HepG2 (cell line): ENCODE data around the gene TRAK1. TPM values are rescaled to one million over a fixed set of nuclear protein-coding genes. Genes with fewer than 3 reads are reported as not detected.

Experiments
- ATAC-seq: fragments of 200-7000 bp; cut with Tn5 transposase; 3 replicates; pipeline ENCODE4 v1.9.1; 2020; ENCODE audit warnings: mild to moderate bottlenecking, moderate library complexity
- BruUV-seq: library from RNA; stranded (reverse); fragments of 400-500 nt; replicated peaks from 2 replicates; lab custom pipeline; 2021; lab: Mats Ljungman, UMichigan
- CTCF ChIA-PET: fragments of 300-600 bp; formaldehyde crosslinking; extraction: SDS; loops from one replicate; lab custom pipeline; 2021; ENCODE audit warnings: low total read pairs, inconsistent platforms, low intra/inter-chr PET ratio; lab: Yijun Ruan, JAX
- POLR2A ChIA-PET: fragments of 350-600 bp; sonication (Branson Sonifier 250); formaldehyde crosslinking; loops from one replicate; lab custom pipeline; 2020; ENCODE audit warnings: antibody characterized with exemption, inconsistent platforms; lab: Yijun Ruan, JAX
- DNase-seq: peaks from one replicate; pipeline ENCODE4 v3.0.0-alpha.2; 2015; ENCODE audit warnings: low spot score
- FAIRE-seq: peaks from 3 replicates; lab custom pipeline; 2011; peaks lifted over from hg19 to GRCh38; lab: Jason Lieb, UNC
- H2AFZ ChIP-seq: one replicate; pipeline ENCODE4 v1.6.1; 2011; ENCODE audit warnings: low read length, inconsistent platforms
- H3K27ac ChIP-seq: fragments of 300-600 bp; 3 replicates; pipeline ENCODE4 v1.8.0; 2011; ENCODE audit warnings: mixed run types, mild to moderate bottlenecking, mixed read lengths, low read length, inconsistent platforms; ENCODE audit not compliant: insufficient read depth; ENCODE audit errors: extremely low read length
- H3K27me3 ChIP-seq, 2 experiments: fragments of 200-600 bp in 1 of 2; 2 replicates in 1 of 2; 3 replicates in 1 of 2; pipeline versions ENCODE4 v1.6.0 to v1.8.0; 2011; ENCODE audit warnings: low read length in 2 of 2, mild to moderate bottlenecking in 2 of 2, moderate library complexity in 2 of 2, inconsistent platforms in 1 of 2; ENCODE audit not compliant: insufficient read depth in 2 of 2, control insufficient read depth in 1 of 2
- H3K36me3 ChIP-seq, 2 experiments: fragments of 200-600 bp in 1 of 2; replicated peaks in 1 of 2; 2 replicates in 1 of 2; 3 replicates in 1 of 2; pipeline versions ENCODE4 v1.5.1 to v1.8.0; 2011; ENCODE audit warnings: low read length in 2 of 2, inconsistent platforms in 1 of 2; ENCODE audit not compliant: insufficient read depth in 2 of 2, control insufficient read depth in 1 of 2
- H3K4me1 ChIP-seq: 2 replicates; pipeline ENCODE4 v1.5.1; 2012; ENCODE audit warnings: low read length, inconsistent platforms; ENCODE audit not compliant: insufficient read depth
- H3K4me2 ChIP-seq: 2 replicates; pipeline ENCODE4 v1.6.0; 2011; ENCODE audit warnings: low read depth, low read length, inconsistent platforms
- H3K4me3 ChIP-seq, 3 experiments: fragments of 200-600 bp in 1 of 3; sonication (generic), shearing (Covaris generic) in 1 of 3; replicated peaks in 1 of 3; 2 replicates each; pipeline ENCODE4 v1.5.1; 2011 to 2016; ENCODE audit warnings: low read length in 3 of 3, inconsistent platforms in 2 of 3, low read depth in 2 of 3, mild to moderate bottlenecking in 2 of 3, control low read depth in 1 of 3, mixed read lengths in 1 of 3; ENCODE audit not compliant: insufficient read depth in 1 of 3
- H3K79me2 ChIP-seq: one replicate; pipeline ENCODE4 v1.6.1; 2011; ENCODE audit warnings: low read length, inconsistent platforms; ENCODE audit not compliant: insufficient read depth
- H3K9ac ChIP-seq: 2 replicates; pipeline ENCODE4 v1.6.0; 2011; ENCODE audit warnings: mild to moderate bottlenecking, low read depth, low read length, inconsistent platforms; ENCODE audit not compliant: insufficient read depth
- H3K9me3 ChIP-seq: 2 replicates; pipeline ENCODE4 v1.5.1; 2012; ENCODE audit warnings: mild to moderate bottlenecking, low read length
- H4K20me1 ChIP-seq: 2 replicates; pipeline ENCODE4 v1.6.0; 2011; ENCODE audit warnings: inconsistent platforms, mild to moderate bottlenecking, low read length, moderate library complexity; ENCODE audit not compliant: insufficient read depth
- CEBPB ChIP-seq: IDR thresholded peaks from 2 replicates; pipeline ENCODE4 v1.6.1; 2011; ENCODE audit warnings: low read depth, low read length, improper control_type of control experiment, borderline replicate concordance
- GABPA ChIP-seq, 2 experiments: IDR thresholded peaks; 2 replicates each; pipeline ENCODE4 v1.6.1; 2011 to 2016; ENCODE audit warnings: low read depth in 2 of 2, low read length in 1 of 2, missing biosample characterization in 1 of 2, missing genetic modification characterization in 1 of 2
- GPN1 ChIP-seq: sonication (generic); formaldehyde crosslinking; IDR thresholded peaks from 2 replicates; pipeline ENCODE4 v1.5.1; 2020; ENCODE audit warnings: missing genetic modification reagents, borderline replicate concordance
- NR2F6 ChIP-seq, 2 experiments: IDR thresholded peaks; 2 replicates each; pipeline ENCODE4 v1.6.1; 2016; ENCODE audit warnings: antibody characterized with exemption in 1 of 2, mild to moderate bottlenecking in 1 of 2
- SAP130 ChIP-seq: IDR thresholded peaks from 2 replicates; pipeline ENCODE4 v1.6.1; 2016; ENCODE audit warnings: low read depth
- TBX3 ChIP-seq: fragments of 450-650 bp; IDR thresholded peaks from 2 replicates; pipeline ENCODE4 v1.6.1; 2017; ENCODE audit warnings: antibody characterized with exemption, mild to moderate bottlenecking, inconsistent platforms, borderline replicate concordance
- ZFP36L2 ChIP-seq: sonication (generic); formaldehyde crosslinking; IDR thresholded peaks from 2 replicates; pipeline ENCODE4 v1.4.0; 2020; ENCODE audit warnings: missing genetic modification reagents
- ZNF672 ChIP-seq: sonication (generic); formaldehyde crosslinking; IDR thresholded peaks from 2 replicates; pipeline ENCODE4 v1.8.1; 2022; ENCODE audit warnings: missing genetic modification reagents
- WGBS: methylation state at CpG from one replicate; pipeline ENCODE4 v1.1.6; 2017; ENCODE audit warnings: low lambda C conversion rate; 5-methylcytosine and 5-hydroxymethylcytosine counted together
- in situ Hi-C: cut with HindIII; loops from 2 replicates; pipeline ENCODE4 v1.10.0; 2017; ENCODE audit warnings: low pct_unique_long_range_greater_than_20kb; ENCODE audit not compliant: extremely low pct_ligation_motif_present
- intact Hi-C: fragments of 100-400 bp; cut with micrococcal nuclease; formaldehyde crosslinking; loops from one replicate; pipeline ENCODE4 v1.10.0; 2022; ENCODE audit not compliant: unreplicated experiment
- polyA plus RNA-seq, 8 experiments: library from polyadenylated mRNA; depleted of rRNA in 3 of 8; stranded (reverse) in 7 of 8; unstranded in 1 of 8; fragments of >200 nt; fragmentation: Illumina TruSeq in 4 of 8; extraction: Trizol in 4 of 8; gene quantifications; 2 replicates each; pipeline versions ENCODE4 v1.2.1 to v1.2.3, GENCODE V29; 2011 to 2016; ENCODE audit warnings: low read depth in 4 of 8, missing spikeins in 1 of 8, mixed read lengths in 1 of 8; ENCODE audit not compliant: insufficient read depth in 1 of 8
- total RNA-seq, 5 experiments: library from RNA; depleted of rRNA; stranded (reverse); fragments of >200 nt; fragmentation: Illumina TruSeq; extraction: Trizol; gene quantifications; 2 replicates each; pipeline ENCODE4 v1.2.3, GENCODE V29; 2016; ENCODE audit warnings: low read depth in 1 of 5
- TF ChIP-seq, protein P1 (sequence below): sonication (generic); formaldehyde crosslinking; conservative IDR thresholded peaks from 2 replicates; pipeline ENCODE4 v1.4.0; 2020; ENCODE audit warnings: missing genetic modification reagents
- TF ChIP-seq, protein P2 (sequence below): sonication (generic); formaldehyde crosslinking; IDR thresholded peaks from 2 replicates; pipeline ENCODE4 v1.4.0; 2020; ENCODE audit warnings: missing genetic modification reagents

Gene TRAK1
- total and polyA plus RNA-seq, 2 of the 13 experiments (the other 11 are each of a cell fraction or from before 2014, with no cell fraction given), result 20.5 to 46.6 TPM

DNA sequence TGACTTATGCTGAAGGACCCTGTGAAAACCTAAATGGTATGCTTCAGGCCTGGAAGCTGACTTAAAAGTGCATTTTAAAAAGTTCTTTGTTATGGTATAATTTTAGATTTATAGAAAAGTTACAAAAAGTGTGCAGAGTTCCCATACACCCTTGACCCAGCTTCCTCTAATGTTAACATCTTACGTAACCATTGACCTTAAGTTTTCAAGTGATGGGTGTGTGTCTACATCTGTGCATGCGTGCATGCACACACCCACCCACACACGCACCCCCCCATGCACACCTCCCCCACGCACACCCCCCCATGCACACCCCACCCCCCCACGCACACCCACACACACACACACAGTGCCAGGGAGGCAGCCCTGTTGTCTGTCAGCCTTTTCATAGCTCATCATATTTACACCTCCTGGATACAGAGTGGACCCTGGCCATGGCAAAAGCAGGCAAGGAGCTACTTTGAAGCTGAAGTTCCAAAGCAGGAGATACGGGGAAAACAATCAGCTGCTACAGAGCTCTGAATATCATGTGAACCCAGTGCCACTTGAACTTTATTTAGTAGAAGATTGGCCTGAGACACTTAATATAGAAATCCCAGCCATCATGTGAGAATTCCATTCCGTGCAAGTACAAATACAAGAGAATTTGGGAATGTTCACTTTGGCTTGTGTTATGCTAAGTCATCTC lies 30.0 kb upstream of the TRAK1 start:
- Histone ChIP-seq H2AFZ (no peak overlapping the region), H3K9me3 (no peaks in the 10 kb centered on the region), H4K20me1 (no peaks in the 10 kb centered on the region), H3K4me2 (0 out of 2 replicates have a peak overlapping the region, but pooled peaks have one; percentile 14), H3K4me1 (peaks cover 60% of the 10 kb centered on the region), H3K27ac (peak overlapping the region; percentile 6), H3K79me2 (peaks cover 37% of the 10 kb centered on the region), H3K27me3 (no peaks in the 10 kb centered on the region), H3K36me3 (no peaks in the 10 kb centered on the region; a peak in 1 of 5 replicates), H3K9ac (no peak overlapping the region), H3K4me3 (no peak overlapping the region)
- intact Hi-C loops (no loop called here), in situ Hi-C loops (no loop called here)
- TF ChIP-seq, protein P1, sequence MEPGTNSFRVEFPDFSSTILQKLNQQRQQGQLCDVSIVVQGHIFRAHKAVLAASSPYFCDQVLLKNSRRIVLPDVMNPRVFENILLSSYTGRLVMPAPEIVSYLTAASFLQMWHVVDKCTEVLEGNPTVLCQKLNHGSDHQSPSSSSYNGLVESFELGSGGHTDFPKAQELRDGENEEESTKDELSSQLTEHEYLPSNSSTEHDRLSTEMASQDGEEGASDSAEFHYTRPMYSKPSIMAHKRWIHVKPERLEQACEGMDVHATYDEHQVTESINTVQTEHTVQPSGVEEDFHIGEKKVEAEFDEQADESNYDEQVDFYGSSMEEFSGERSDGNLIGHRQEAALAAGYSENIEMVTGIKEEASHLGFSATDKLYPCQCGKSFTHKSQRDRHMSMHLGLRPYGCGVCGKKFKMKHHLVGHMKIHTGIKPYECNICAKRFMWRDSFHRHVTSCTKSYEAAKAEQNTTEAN, result peak; percentile 84
- no peak for TF ChIP-seq ZNF672 (CRISPR knock-in tag)
- no peak for TF ChIP-seq SAP130 (CRISPR knock-in tag)
- TF ChIP-seq NR2F6 (IDR thresholded peaks at IDR 0.05), result peak; percentile 46; the same call in 1 of the 2 replicates
- no peak for TF ChIP-seq NR2F6 (CRISPR knock-in tag; IDR thresholded peaks at IDR 0.05)
- no peak for TF ChIP-seq GPN1 (CRISPR knock-in tag)
- no peak for TF ChIP-seq TBX3
- no peak for TF ChIP-seq GABPA (IDR thresholded peaks at IDR 0.05; ENCODE audit: low read depth, low read length)
- TF ChIP-seq GABPA (CRISPR knock-in tag; IDR thresholded peaks at IDR 0.05; ENCODE audit: low read depth), result no peak
- TF ChIP-seq CEBPB, result peak; percentile 38; the same call in 1 of the 2 replicates
- no peak for TF ChIP-seq ZFP36L2 (CRISPR knock-in tag)
- TF ChIP-seq, protein P2, sequence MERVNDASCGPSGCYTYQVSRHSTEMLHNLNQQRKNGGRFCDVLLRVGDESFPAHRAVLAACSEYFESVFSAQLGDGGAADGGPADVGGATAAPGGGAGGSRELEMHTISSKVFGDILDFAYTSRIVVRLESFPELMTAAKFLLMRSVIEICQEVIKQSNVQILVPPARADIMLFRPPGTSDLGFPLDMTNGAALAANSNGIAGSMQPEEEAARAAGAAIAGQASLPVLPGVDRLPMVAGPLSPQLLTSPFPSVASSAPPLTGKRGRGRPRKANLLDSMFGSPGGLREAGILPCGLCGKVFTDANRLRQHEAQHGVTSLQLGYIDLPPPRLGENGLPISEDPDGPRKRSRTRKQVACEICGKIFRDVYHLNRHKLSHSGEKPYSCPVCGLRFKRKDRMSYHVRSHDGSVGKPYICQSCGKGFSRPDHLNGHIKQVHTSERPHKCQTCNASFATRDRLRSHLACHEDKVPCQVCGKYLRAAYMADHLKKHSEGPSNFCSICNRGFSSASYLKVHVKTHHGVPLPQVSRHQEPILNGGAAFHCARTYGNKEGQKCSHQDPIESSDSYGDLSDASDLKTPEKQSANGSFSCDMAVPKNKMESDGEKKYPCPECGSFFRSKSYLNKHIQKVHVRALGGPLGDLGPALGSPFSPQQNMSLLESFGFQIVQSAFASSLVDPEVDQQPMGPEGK (CRISPR knock-in tag), result peak; percentile 23; the same call in 1 of the 2 replicates
- POLR2A ChIA-PET, result no interaction called here
- no peak for DNase-seq
- no peak for FAIRE-seq
- CTCF ChIA-PET, result no interaction called here
- no TSS peak for BruUV-seq
- peak; percentile 64 for ATAC-seq
- 57% methylated on average over 7 of the region's 7 CpGs for WGBS
